ENCODE measurements around the gene STRN3.

The STRN3 gene

GRCh38 chr14:30874999-30875787 lies 151.0 kb downstream of the STRN3 start:
- no peak for TF ChIP-seq CTCF (IDR thresholded peaks at IDR 0.05; ENCODE audit: low read length, missing control alignments)
- no peak for DNase-seq (ENCODE audit: low read depth)

GRCh38 chr14:30874120-30874998 lies 151.8 kb downstream of the STRN3 start, which contains the start of gene COCH:
Gene COCH, plus strand, starts transcription at chr14:30874559. Its CDS starts 380 bp downstream, at chr14:30874939.
- H3K4me3 ChIP-seq (replicated peaks; ENCODE audit: low read depth, low read length): peak within 1 kb of the TSS; percentile 48
- DNase-seq (ENCODE audit: low read depth): no peak
- TF ChIP-seq CTCF (IDR thresholded peaks at IDR 0.05; ENCODE audit: low read length, missing control alignments): no peak

More at GRCh38 chr14:30874999-30875787, 151.0 kb downstream of the STRN3 start:
- H3K4me3 ChIP-seq (replicated peaks; ENCODE audit: low read depth, low read length): peak overlapping the region; percentile 48

- H3K4me3 ChIP-seq (replicated peaks; ENCODE audit: low read depth, low read length): no peak overlapping the region
- DNase-seq (ENCODE audit: low read depth): no peak
- no peak for TF ChIP-seq CTCF (IDR thresholded peaks at IDR 0.05; ENCODE audit: low read length, missing control alignments)
Observed at GRCh38 chr14:30873308-30874119, 152.7 kb downstream of the STRN3 start.

- no peak for TF ChIP-seq CTCF (IDR thresholded peaks at IDR 0.05; ENCODE audit: low read length, missing control alignments)
- DNase-seq (ENCODE audit: low read depth): no peak
- H3K4me3 ChIP-seq (replicated peaks; ENCODE audit: low read depth, low read length): no peak overlapping the region
Observed at GRCh38 chr14:30872602-30873001, 153.6 kb downstream of the STRN3 start.

- no peak for DNase-seq (ENCODE audit: low read depth)
- no peak for TF ChIP-seq CTCF (IDR thresholded peaks at IDR 0.05; ENCODE audit: low read length, missing control alignments)
- H3K4me3 ChIP-seq (replicated peaks; ENCODE audit: low read depth, low read length): no peak overlapping the region
Observed at GRCh38 chr14:30869551-30870155, 156.5 kb downstream of the STRN3 start.

GRCh38 chr14:30868736-30869135 lies 157.4 kb downstream of the STRN3 start:
- TF ChIP-seq CTCF (IDR thresholded peaks at IDR 0.05; ENCODE audit: low read length, missing control alignments): no peak
- no peak overlapping the region for H3K4me3 ChIP-seq (replicated peaks; ENCODE audit: low read depth, low read length)
- no peak for DNase-seq (ENCODE audit: low read depth)
